ENCODE results near the gene LILRA1. TPM values are rescaled to one million over a fixed set of nuclear protein-coding genes. Genes with fewer than 3 reads are reported as not detected.
A peak's percentile ranks its signal among the peaks of the same experiment; 100 is the strongest.
"Not testable (repeated sequence)": the region's sequence is repeated elsewhere in the genome, so short reads cannot be mapped to it uniquely, and the experiment has no call there.

LILRA1 gene
- total RNA-seq, 1 donor from 2014 or later: 0.11 TPM

DNA sequence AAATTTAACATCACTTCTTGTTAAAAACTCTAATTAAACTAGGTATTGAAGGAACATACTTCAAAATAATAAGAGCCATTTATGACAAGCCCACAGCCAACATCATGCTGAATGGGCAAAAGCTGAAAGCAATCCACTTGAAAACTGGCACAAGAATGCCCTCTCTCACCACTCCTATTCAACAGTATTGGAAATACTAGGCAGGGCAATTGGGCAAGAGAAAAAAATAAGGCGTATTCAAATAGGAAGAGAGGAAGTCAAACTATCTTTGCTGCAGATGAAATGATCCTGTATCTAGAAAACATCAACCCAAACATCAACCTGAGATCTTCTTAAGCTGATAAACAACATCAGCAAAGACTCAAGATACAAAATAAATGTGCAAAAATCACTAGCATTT lies 21.3 kb downstream of the LILRA1 start:
- Mint-ChIP-seq H3K27me3 (no peaks in the 10 kb centered on the region), H3K9me3 (peaks cover 4% of the 10 kb centered on the region), H3K4me3 (no peak overlapping the region), H3K4me1 (peaks cover 76% of the 10 kb centered on the region), H3K27ac (peak overlapping the region; percentile 12), H3K36me3 (ENCODE audit: low read depth) (peaks cover 13% of the 10 kb centered on the region)
- no peak for DNase-seq
- POLR2A ChIA-PET: no interaction called here
- intact Hi-C loops (cut with micrococcal nuclease): loop anchor here (5.0 kb wide), 3 partner anchors 42 to 152 kb away; partner anchors contain the start of genes LENG9, LILRA2 and LILRB4
- CTCF ChIA-PET: interaction anchor here (0.9 kb wide), 1 partner anchor 133 kb away, joined by 3 read pairs; no protein-coding TSS in a partner anchor
- ATAC-seq (ENCODE audit: low read depth): no peak
- TF ChIP-seq, protein P1, sequence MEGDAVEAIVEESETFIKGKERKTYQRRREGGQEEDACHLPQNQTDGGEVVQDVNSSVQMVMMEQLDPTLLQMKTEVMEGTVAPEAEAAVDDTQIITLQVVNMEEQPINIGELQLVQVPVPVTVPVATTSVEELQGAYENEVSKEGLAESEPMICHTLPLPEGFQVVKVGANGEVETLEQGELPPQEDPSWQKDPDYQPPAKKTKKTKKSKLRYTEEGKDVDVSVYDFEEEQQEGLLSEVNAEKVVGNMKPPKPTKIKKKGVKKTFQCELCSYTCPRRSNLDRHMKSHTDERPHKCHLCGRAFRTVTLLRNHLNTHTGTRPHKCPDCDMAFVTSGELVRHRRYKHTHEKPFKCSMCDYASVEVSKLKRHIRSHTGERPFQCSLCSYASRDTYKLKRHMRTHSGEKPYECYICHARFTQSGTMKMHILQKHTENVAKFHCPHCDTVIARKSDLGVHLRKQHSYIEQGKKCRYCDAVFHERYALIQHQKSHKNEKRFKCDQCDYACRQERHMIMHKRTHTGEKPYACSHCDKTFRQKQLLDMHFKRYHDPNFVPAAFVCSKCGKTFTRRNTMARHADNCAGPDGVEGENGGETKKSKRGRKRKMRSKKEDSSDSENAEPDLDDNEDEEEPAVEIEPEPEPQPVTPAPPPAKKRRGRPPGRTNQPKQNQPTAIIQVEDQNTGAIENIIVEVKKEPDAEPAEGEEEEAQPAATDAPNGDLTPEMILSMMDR (IDR thresholded peaks at IDR 0.05): no peak

DNA sequence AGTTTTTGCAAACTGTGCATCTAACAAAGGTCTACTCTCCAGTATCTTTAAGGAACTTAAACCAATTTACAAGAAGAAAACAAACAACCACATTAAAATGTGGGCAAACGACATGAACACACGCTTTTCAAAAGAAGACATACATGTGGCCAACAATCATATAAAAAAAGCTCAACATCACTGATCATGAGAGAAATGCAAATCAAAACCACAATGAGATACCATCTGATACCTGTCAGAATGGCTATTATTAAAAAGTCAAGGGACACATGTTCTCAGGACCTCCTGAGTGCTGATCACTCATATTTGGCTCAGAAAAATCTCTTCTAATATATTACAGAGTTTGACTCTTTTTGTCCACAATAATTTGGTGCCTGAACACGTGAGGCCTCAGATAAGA lies 22.6 kb downstream of the LILRA1 start:
- DNase-seq (no peak), ATAC-seq (ENCODE audit: low read depth) (peak; percentile 29)
- ChIA-PET CTCF (interaction anchor here (0.6 to 1.5 kb wide), 4 partner anchors 55 to 137 kb away, joined by 3 to 5 read pairs (median 4); no protein-coding TSS in a partner anchor), POLR2A (interaction anchor here (1.0 to 2.8 kb wide), 9 partner anchors 9 to 664 kb away, joined by 3 to 18 read pairs (median 4); partner anchors contain the start of genes HSPBP1, LENG9, LILRA1 and LILRA2)
- H3K9me3 Mint-ChIP-seq: peaks cover 4% of the 10 kb centered on the region
- H3K27ac Mint-ChIP-seq: peak overlapping the region; percentile 99
- peaks cover 17% of the 10 kb centered on the region for H3K36me3 Mint-ChIP-seq (ENCODE audit: low read depth)
- intact Hi-C loops (cut with micrococcal nuclease): loop anchor here (5.0 kb wide), 3 partner anchors 44 to 154 kb away; partner anchors contain the start of genes LENG9, LILRA2 and LILRB4
- H3K27me3 Mint-ChIP-seq: no peaks in the 10 kb centered on the region
- peaks cover 80% of the 10 kb centered on the region for H3K4me1 Mint-ChIP-seq
- H3K4me3 Mint-ChIP-seq: peak overlapping the region; percentile 99
- TF ChIP-seq, protein P1 (IDR thresholded peaks at IDR 0.05): no peak

DNA sequence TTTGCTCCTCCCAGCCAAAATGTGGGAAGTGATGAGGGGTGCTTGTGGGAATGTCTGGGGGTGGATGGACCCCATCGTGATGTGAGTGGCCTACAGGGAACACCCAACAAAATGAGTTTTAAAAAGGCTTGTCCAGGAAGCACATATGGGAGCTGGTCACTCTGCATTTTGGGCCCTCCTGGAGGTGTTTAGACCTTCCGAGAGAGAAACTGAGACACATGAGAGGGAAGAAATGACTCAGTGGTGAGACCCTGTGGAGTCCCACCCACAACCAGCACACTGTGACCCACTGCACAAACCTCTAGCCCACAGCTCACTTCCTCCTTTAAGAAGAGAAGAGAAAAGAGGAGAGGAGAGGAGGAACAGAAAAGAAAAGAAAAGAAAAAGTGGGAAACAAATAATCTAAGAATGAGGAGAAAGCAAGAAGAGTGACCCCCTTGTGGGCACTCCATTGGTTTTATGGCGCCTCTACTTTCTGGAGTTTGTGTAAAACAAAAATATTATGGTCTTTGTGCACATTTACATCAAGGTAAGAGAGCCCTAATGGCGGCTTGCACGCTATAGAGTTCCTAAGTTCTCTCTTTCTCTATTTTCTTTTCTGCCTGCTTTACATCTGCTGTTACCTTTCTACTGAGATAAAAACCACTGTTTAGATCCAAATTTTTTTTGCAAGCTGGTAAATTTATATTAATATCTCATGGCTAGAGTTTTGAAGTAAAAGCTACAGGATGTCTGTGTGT lies 23.6 kb downstream of the LILRA1 start:
- POLR2A ChIA-PET: interaction anchor here (0.7 to 2.8 kb wide), 16 partner anchors 8 to 663 kb away, joined by 3 to 18 read pairs (median 4); partner anchors contain the start of genes HSPBP1, LENG8, LENG9 and LILRA1
- Mint-ChIP-seq H3K4me3 (peak overlapping the region; percentile 99), H3K4me1 (peaks cover 80% of the 10 kb centered on the region), H3K36me3 (ENCODE audit: low read depth) (peaks cover 23% of the 10 kb centered on the region), H3K27ac (peak overlapping the region; percentile 99), H3K27me3 (no peaks in the 10 kb centered on the region), H3K9me3 (peaks cover 4% of the 10 kb centered on the region)
- DNase-seq (no peak), ATAC-seq (ENCODE audit: low read depth) (peak; percentile 84)
- intact Hi-C loops (cut with micrococcal nuclease): loop anchor here (1.0 to 5.0 kb wide), 4 partner anchors 8 to 155 kb away; partner anchors contain the start of genes LENG9, LILRA2 and LILRB4
- TF ChIP-seq, protein P1 (IDR thresholded peaks at IDR 0.05): no peak
- CTCF ChIA-PET: interaction anchor here (1.1 kb wide), 1 partner anchor 136 kb away, joined by 5 read pairs; no protein-coding TSS in a partner anchor

- Mint-ChIP-seq H3K9me3 (no peaks in the 10 kb centered on the region), H3K4me3 (peak overlapping the region; percentile 68), H3K36me3 (ENCODE audit: low read depth) (peaks cover 33% of the 10 kb centered on the region), H3K27ac (peak overlapping the region; percentile 53), H3K27me3 (no peaks in the 10 kb centered on the region), H3K4me1 (peaks cover 83% of the 10 kb centered on the region)
- ChIA-PET POLR2A (interaction anchor here (0.6 kb wide), 1 partner anchor 157 kb away, joined by 3 read pairs; the partner anchor contains the start of gene LENG9), CTCF (interaction anchor here (1.3 kb wide), 1 partner anchor 27 kb away, joined by 3 read pairs; no protein-coding TSS in a partner anchor)
- ATAC-seq (ENCODE audit: low read depth) (no peak), DNase-seq (no peak)
- intact Hi-C loops (cut with micrococcal nuclease): no loop called here
- TF ChIP-seq, protein P1 (IDR thresholded peaks at IDR 0.05): no peak
Measured at GRCh38 chr19:54620464-54620863, 27.0 kb downstream of the LILRA1 start.

GRCh38 chr19:54622431-54622830 lies 29.0 kb downstream of the LILRA1 start:
- DNase-seq (no peak), ATAC-seq (ENCODE audit: low read depth) (no peak)
- Mint-ChIP-seq H3K27ac (peak overlapping the region; percentile 92), H3K27me3 (no peaks in the 10 kb centered on the region), H3K4me1 (peaks cover 84% of the 10 kb centered on the region), H3K9me3 (no peaks in the 10 kb centered on the region), H3K36me3 (ENCODE audit: low read depth) (peaks cover 44% of the 10 kb centered on the region), H3K4me3 (peak overlapping the region; percentile 78)
- CTCF ChIA-PET: interaction anchor here (1.2 kb wide), 1 partner anchor 30 kb away, joined by 4 read pairs; no protein-coding TSS in a partner anchor
- TF ChIP-seq, protein P1 (IDR thresholded peaks at IDR 0.05): no peak
- intact Hi-C loops (cut with micrococcal nuclease): no loop called here
- POLR2A ChIA-PET: interaction anchor here (0.6 kb wide), 1 partner anchor 407 kb away, joined by 6 read pairs; no protein-coding TSS in a partner anchor

DNA sequence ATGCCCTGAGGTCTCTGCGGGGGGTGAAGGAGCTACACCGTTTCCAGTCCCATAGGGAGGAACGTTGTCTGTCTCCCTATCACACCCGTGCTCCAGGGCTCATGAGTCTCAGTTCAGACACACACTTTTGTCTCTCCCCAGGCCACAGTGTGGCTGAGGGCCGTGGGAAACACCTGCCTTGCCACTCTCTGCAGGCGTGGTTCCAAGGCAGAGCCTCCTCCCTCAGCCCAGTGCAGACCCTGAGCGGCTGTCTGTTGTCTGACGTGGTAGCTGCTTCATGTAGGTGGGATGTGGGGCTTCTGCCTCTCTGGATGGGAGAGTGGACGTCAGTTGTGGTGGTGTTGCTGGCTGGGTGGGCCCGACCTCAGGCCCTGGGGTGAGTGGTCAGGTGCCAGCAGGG lies 30.8 kb downstream of the LILRA1 start:
- peak overlapping the region; percentile 78 for H3K4me3 Mint-ChIP-seq

More for the DNA sequence above, 30.8 kb downstream of the LILRA1 start:
- intact Hi-C loops (cut with micrococcal nuclease); DNase-seq; CTCF ChIA-PET; H3K9me3 Mint-ChIP-seq; H3K27me3 Mint-ChIP-seq: not testable (repeated sequence)
- ATAC-seq (ENCODE audit: low read depth): peak; percentile 48
- Mint-ChIP-seq H3K27ac (peak overlapping the region; percentile 92), H3K36me3 (ENCODE audit: low read depth) (peaks cover 55% of the 10 kb centered on the region), H3K4me1 (peaks cover 92% of the 10 kb centered on the region)
- POLR2A ChIA-PET: interaction anchor here (1.2 kb wide), 1 partner anchor 8 kb away, joined by 4 read pairs; no protein-coding TSS in a partner anchor

Data from activated B cell treated with CpG ODN at 0.5 μM for 24 hours (primary cell).